ENCODE data around the gene ELMO1. TPM values are rescaled to one million over a fixed set of nuclear protein-coding genes. Genes with fewer than 3 reads are reported as not detected.

The ELMO1 gene
- total RNA-seq, 1 donor from 2014 or later: not detected

GRCh38 chr7:37483627-37484026 lies 35.0 kb upstream of the ELMO1 start:
- no peak for TF ChIP-seq CTCF (IDR thresholded peaks at IDR 0.05)
- peaks cover 10% of the 10 kb centered on the region for H3K9me3 Mint-ChIP-seq (ENCODE audit: unreplicated experiment)
- no peaks in the 10 kb centered on the region for H3K36me3 Mint-ChIP-seq (ENCODE audit: unreplicated experiment)
- no peak overlapping the region for H3K4me3 Mint-ChIP-seq (ENCODE audit: unreplicated experiment)
- no peaks in the 10 kb centered on the region for H3K4me1 Mint-ChIP-seq (ENCODE audit: unreplicated experiment)
- DNase-seq (ENCODE audit: extremely low spot score, unreplicated experiment): no peak
- H3K27me3 Mint-ChIP-seq (ENCODE audit: unreplicated experiment): no peaks in the 10 kb centered on the region
- H3K27ac Mint-ChIP-seq (ENCODE audit: unreplicated experiment): no peak overlapping the region

DNA sequence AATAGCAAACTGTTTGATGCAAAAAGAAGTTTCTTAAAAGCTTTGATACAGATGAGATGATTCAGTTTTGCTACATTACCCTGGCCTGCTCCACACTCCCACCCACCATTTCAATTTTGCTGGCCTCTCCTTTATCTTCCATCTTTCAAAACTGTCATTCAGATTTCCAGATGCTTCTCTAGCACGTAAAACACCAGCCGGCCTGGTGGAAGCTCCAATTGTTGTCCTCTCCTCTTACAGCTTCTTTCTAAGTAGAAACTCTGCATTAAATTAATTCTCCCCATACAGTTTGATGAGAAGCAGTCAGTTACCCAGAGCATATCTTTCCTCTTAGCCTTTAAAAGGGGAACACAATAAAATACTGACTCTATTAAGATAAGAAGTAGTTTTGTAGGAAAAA lies 34.3 kb upstream of the ELMO1 start:
- Mint-ChIP-seq H3K36me3 (ENCODE audit: unreplicated experiment) (no peaks in the 10 kb centered on the region), H3K27me3 (ENCODE audit: unreplicated experiment) (no peaks in the 10 kb centered on the region)

DNA sequence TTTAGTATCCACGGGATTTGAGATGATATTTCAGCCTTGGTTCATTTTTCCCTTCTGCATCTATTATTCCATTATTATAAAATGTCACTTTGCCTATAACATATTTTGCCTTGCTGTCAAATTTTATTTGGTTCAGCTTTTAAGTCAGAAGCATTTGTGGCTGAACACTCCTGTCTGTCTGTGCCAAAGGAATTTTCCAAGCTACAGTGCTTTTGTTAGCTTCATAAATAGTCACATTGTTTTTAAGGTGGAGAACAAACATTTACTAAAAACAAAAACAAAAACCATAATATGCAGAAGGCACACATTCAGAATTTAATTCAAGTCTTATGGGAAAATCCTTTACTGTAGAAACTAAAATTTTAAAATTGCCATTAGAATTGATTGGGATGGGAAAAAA lies 33.8 kb upstream of the ELMO1 start:
- Mint-ChIP-seq H3K4me1 (ENCODE audit: unreplicated experiment) (no peaks in the 10 kb centered on the region), H3K9me3 (ENCODE audit: unreplicated experiment) (peaks cover 5% of the 10 kb centered on the region), H3K27ac (ENCODE audit: unreplicated experiment) (no peak overlapping the region), H3K36me3 (ENCODE audit: unreplicated experiment) (no peaks in the 10 kb centered on the region), H3K27me3 (ENCODE audit: unreplicated experiment) (no peaks in the 10 kb centered on the region), H3K4me3 (ENCODE audit: unreplicated experiment) (no peak overlapping the region)
- no peak for DNase-seq (ENCODE audit: extremely low spot score, unreplicated experiment)
- TF ChIP-seq CTCF (IDR thresholded peaks at IDR 0.05): no peak

More for the DNA sequence above, 34.3 kb upstream of the ELMO1 start:
- Mint-ChIP-seq H3K4me3 (ENCODE audit: unreplicated experiment) (no peak overlapping the region), H3K27ac (ENCODE audit: unreplicated experiment) (no peak overlapping the region), H3K9me3 (ENCODE audit: unreplicated experiment) (peaks cover 5% of the 10 kb centered on the region), H3K4me1 (ENCODE audit: unreplicated experiment) (no peaks in the 10 kb centered on the region)
- TF ChIP-seq CTCF (IDR thresholded peaks at IDR 0.05): no peak
- no peak for DNase-seq (ENCODE audit: extremely low spot score, unreplicated experiment)

DNA sequence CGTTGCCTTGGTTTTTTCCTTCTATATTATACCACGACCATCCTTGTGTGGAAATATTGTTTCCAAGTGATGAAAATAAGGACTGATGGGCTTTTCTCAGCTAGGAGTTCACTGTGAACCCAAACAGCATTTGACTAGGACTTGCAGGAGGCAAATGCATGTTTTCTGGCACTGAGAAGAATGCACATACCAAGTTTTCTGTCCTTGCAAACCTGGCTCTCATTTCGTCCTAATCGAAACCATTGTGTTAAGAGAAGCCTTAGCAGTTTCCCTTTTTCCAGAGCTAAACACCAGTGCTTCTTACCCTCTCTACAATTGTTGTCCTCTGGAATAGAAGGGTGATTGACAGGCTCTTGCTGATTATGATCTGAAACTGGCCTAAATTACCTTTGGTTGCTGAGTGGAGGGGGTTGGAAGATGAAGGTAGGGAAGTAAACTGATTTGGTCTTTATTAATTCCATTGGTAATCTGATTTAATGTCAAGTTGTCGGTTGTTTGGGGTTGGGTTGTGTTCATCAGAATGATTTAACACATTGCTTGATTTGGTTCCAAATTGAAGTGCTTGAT lies 33.1 kb upstream of the ELMO1 start:
- Mint-ChIP-seq H3K4me1 (ENCODE audit: unreplicated experiment) (no peaks in the 10 kb centered on the region), H3K4me3 (ENCODE audit: unreplicated experiment) (no peak overlapping the region), H3K9me3 (ENCODE audit: unreplicated experiment) (peaks cover 5% of the 10 kb centered on the region), H3K36me3 (ENCODE audit: unreplicated experiment) (no peaks in the 10 kb centered on the region), H3K27me3 (ENCODE audit: unreplicated experiment) (no peaks in the 10 kb centered on the region), H3K27ac (ENCODE audit: unreplicated experiment) (no peak overlapping the region)
- no peak for TF ChIP-seq CTCF (IDR thresholded peaks at IDR 0.05)
- DNase-seq (ENCODE audit: extremely low spot score, unreplicated experiment): no peak

GRCh38 chr7:37481154-37481553 lies 32.5 kb upstream of the ELMO1 start:
- no peak overlapping the region for H3K27ac Mint-ChIP-seq (ENCODE audit: unreplicated experiment)

More at GRCh38 chr7:37481154-37481553, 32.5 kb upstream of the ELMO1 start:
- TF ChIP-seq CTCF (IDR thresholded peaks at IDR 0.05): no peak
- no peaks in the 10 kb centered on the region for H3K36me3 Mint-ChIP-seq (ENCODE audit: unreplicated experiment)
- H3K4me1 Mint-ChIP-seq (ENCODE audit: unreplicated experiment): no peaks in the 10 kb centered on the region
- peaks cover 5% of the 10 kb centered on the region for H3K9me3 Mint-ChIP-seq (ENCODE audit: unreplicated experiment)
- H3K27me3 Mint-ChIP-seq (ENCODE audit: unreplicated experiment): no peaks in the 10 kb centered on the region
- DNase-seq (ENCODE audit: extremely low spot score, unreplicated experiment): no peak
- no peak overlapping the region for H3K4me3 Mint-ChIP-seq (ENCODE audit: unreplicated experiment)
